Urinary bladder (tissue), 4 donors: Measurements from ENCODE around the gene RBPMS2. TPM values are rescaled to one million over a fixed set of nuclear protein-coding genes. Genes with fewer than 3 reads are reported as not detected.
"Not testable (repeated sequence)": the region's sequence is repeated elsewhere in the genome, so short reads cannot be mapped to it uniquely, and the experiment has no call there.

Experiments
- DNase-seq: peaks from one replicate; pipeline ENCODE4 v3.0.0-alpha.2; 2015; ENCODE audit errors: extremely low spot score
- H3K27ac ChIP-seq: one replicate; pipeline ENCODE4 v1.5.1; 2013; ENCODE audit warnings: low read depth, mild to moderate bottlenecking, moderate library complexity
- H3K36me3 ChIP-seq: one replicate; pipeline ENCODE4 v1.6.1; 2013; ENCODE audit warnings: mild to moderate bottlenecking, moderate library complexity; ENCODE audit not compliant: insufficient read depth
- H3K4me1 ChIP-seq: one replicate; pipeline ENCODE4 v1.6.1; 2013; ENCODE audit warnings: mild to moderate bottlenecking, moderate library complexity; ENCODE audit not compliant: insufficient read depth
- H3K4me3 ChIP-seq: one replicate; pipeline ENCODE4 v1.5.1; 2013; ENCODE audit warnings: low read depth, low read length
- WGBS: extraction: QIAGEN DNeasy Blood & Tissue Kit; methylation state at CpG from one replicate; pipeline ENCODE4 v1.1.7; 2013; 5-methylcytosine and 5-hydroxymethylcytosine counted together
- polyA plus RNA-seq: library from polyadenylated mRNA; stranded (reverse); fragments of 200-250 nt; gene quantifications from one replicate; pipeline ENCODE4 v1.2.3, GENCODE V29; 2013
- total RNA-seq: library from RNA; depleted of rRNA; stranded (reverse); fragments of >200 nt; gene quantifications from one replicate; pipeline ENCODE4 v1.2.3, GENCODE V29; 2014
- donor health status: healthy with polysubstance abuse.
- donor health status: healthy.

Gene RBPMS2
- total RNA-seq (4.0 TPM), polyA plus RNA-seq (90.9 TPM)

DNA sequence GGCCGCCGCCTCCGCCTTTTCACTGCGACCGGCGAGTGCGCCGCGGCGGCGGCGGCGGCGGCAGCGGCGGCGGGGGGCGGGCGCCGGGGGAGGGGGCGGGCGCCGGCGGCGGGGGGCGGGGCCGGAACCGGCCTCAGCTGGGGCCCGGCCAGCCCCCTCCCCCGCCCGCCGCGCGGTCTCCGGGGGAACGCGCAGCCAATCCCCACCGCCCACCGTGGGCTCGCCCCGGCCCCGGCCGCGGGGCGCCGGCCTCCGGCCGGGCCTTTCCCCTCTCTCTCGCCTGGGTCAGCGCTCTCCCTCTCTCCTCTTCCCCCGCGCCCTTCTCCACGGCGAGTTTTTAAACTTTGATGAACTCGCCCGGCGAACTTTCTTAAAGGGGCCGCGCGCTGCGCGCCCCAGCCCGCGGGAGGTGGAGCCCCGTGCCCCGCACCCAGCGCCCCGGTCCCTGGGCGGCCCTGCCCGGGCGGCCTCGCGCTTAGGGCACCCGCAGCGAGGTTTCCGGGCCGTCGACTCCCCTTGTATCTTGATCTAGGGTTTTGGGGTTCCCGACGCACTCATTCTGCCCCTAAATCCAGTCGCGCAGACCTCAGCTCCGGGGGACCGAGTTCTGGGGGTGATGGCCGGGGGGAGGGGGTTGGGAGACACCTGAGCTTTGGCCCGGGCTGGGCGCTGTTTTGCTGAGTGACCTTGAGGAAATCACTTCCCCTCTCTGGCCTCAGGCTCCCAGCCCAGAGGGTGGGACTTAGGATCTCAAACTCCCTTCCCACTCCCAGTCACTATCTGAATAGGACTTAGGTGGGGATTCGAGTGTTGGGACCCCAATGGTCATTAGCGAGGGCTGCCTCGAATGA, at the start of gene RBPMS2:
TSS of gene RBPMS2 (minus strand) at position 39 of the 851 bp plus-strand sequence. CDS start 270 bp downstream, outside the sequence.
- no peak for DNase-seq
- Histone ChIP-seq H3K27ac (peak within 1 kb of the TSS; percentile 73), H3K36me3 (no peaks in the 10 kb centered on the region), H3K4me1 (peaks cover 1% of the 10 kb centered on the region), H3K4me3 (peak within 1 kb of the TSS; percentile 79)
- under 1% methylated on average over 73 of the region's 90 CpGs for WGBS

DNA sequence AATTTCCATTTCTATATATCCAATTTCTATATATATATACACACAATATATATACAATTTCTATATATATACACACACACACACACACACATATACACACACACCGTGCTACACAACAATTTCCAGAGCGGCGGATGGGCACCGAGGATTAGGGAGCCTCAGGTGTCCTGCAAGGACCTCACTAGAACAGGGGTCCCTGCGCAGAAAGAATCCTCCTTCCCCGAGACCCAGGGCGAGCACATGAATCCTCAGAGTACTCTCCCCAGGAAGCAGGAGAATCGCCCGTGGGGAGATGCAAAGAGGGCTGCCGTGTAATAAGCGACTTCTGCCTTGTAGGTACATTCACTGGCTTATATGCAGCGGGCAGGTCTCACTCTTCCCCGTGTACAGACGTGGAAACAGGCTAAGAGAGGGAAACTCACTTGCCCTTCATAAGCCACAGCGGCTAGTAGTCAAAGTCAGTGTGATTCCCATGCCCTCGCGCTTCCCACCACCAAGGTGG, 49.6 kb upstream of the RBPMS2 start:
- WGBS: 3% methylated on average over 17 of the region's 17 CpGs
- H3K36me3 ChIP-seq: no peaks in the 10 kb centered on the region
- H3K4me1 ChIP-seq: no peaks in the 10 kb centered on the region
- no peak overlapping the region for H3K27ac ChIP-seq
- H3K4me3 ChIP-seq: peak overlapping the region; percentile 8
- DNase-seq: no peak

DNA sequence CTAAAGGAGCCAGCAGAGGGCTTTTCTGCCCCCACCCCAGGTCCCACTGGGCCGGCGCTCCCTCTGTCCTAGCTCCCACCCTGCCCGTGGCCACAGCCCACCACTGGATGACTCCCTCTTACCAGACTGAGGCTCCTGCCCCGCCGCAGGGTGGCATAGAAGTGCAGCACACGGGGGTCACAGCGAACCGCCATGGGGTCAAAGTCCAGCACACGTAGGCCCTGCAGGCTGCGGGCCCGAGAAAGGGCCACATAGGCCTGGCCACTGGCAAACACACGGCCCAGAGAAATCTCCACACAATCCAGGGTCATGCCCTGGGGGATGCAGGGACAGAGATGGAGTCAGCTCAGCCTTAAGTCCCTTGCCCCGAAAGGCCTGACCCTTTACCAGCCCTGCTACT, 41.1 kb upstream of the RBPMS2 start:
- DNase-seq: no peak
- WGBS: 95% methylated on average over 13 of the region's 13 CpGs
- Histone ChIP-seq H3K36me3 (no peaks in the 10 kb centered on the region), H3K4me3 (no peak overlapping the region), H3K4me1 (no peaks in the 10 kb centered on the region), H3K27ac (no peak overlapping the region)

DNA sequence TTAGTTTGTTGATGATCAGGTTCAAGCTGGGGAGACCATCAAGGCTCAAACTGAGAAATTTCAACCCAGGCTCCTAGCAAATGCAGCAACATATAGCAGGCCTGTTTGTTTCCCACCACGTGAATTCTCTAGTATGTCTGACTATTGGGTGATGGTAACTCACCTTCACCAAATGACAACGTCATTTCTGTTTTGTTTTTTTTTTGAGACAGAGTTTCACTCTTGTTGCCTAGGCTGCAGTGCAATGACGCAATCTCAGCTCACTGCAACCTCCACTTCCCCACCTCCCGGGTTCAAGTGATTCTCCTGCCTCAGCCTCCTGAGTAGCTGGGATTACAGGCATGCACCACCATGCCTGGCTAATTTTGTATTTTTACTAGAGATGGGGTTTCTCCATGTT, 39.6 kb upstream of the RBPMS2 start:
- not testable (repeated sequence) for DNase-seq, H3K27ac ChIP-seq, H3K36me3 ChIP-seq, H3K4me3 ChIP-seq, H3K4me1 ChIP-seq
- 82% methylated on average over 4 of the region's 4 CpGs for WGBS

DNA sequence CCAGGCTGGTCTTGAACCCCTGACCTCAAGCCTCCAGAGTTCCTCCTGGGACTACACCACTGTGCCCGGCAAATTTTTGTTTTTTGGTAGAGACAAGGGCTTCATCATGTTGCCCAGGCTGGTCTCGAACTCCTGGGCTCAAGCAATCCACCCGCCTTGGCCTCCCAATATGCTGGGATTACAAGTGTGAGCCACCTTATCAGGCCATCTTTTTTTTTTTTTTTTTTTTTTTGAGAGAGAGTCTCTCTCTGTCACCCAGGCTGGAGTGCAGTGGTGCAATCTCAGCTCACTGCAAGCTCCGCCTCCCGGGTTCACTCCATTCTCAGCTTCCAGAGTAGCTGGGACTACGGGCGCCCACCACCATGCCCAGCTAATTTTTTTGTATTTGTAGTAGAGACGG, 38.9 kb upstream of the RBPMS2 start:
- not testable (repeated sequence) for H3K4me1 ChIP-seq, DNase-seq, H3K36me3 ChIP-seq, H3K4me3 ChIP-seq, H3K27ac ChIP-seq
- 94% methylated on average over 8 of the region's 8 CpGs for WGBS

DNA sequence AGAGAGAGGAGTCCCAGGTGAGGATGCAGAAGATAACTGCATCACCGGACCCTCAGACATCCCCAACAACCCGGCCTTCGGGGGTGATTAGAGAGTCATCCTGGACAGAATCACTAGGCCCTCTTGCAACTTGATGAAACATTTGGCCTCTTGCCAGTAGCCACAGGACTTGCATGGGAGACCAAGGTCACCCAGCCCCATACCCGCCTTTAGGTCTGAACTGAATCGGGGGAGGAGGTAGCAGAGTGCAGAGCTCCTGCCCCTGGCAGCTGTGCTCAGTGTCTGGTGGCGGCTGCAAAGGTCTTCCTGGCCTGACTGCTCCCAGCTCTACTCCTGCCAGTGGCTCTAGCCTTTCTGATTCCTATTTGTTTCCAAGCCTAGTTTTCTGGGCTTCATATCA, 37.7 kb upstream of the RBPMS2 start:
- Histone ChIP-seq H3K36me3 (no peaks in the 10 kb centered on the region), H3K27ac (no peak overlapping the region), H3K4me1 (no peaks in the 10 kb centered on the region), H3K4me3 (no peak overlapping the region)
- WGBS: 58% methylated on average over 6 of the region's 6 CpGs
- no peak for DNase-seq

DNA sequence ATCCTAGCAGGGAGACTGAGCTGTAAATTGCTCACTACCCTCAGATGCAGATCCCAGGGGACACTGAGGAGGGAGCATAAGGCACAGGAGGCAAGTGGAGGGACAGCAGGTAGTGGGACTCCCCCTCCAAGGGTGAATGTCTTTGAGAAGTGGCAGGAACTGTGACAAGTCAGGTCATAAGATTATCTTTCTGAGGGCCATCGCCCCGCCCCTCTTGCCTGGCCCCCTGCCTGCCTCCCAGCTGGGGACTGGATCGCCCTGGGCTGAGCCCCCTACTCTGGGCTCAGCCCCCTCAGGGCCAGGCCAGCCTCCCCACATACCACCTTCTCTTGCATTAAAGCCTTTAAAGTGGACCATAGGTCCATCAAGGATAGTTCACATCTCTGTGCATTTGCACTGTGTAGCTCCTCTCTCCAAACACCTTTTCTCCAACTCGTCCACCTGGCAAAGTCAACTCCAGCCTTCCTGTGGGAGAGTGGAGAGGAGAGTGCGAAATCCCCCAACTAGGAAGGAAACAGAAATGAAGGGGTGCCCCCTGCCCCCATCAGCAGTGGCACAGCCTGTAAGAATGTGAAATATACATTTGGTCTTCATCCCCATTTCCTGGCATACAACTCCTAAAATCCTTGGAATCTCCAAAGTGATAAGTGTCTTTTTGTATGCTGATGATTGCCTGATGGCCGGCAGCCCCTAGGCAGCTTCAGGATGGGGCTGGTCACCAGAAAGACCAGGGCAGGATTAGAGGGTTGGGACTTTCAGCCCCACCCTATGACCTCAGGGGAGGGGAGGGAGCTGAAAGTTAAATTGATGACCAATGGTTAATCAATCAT, 35.3 kb upstream of the RBPMS2 start:
- Histone ChIP-seq H3K27ac (no peak overlapping the region), H3K4me1 (no peaks in the 10 kb centered on the region), H3K4me3 (no peak overlapping the region), H3K36me3 (no peaks in the 10 kb centered on the region)
- 77% methylated on average over 6 of the region's 6 CpGs for WGBS
- DNase-seq: no peak

DNA sequence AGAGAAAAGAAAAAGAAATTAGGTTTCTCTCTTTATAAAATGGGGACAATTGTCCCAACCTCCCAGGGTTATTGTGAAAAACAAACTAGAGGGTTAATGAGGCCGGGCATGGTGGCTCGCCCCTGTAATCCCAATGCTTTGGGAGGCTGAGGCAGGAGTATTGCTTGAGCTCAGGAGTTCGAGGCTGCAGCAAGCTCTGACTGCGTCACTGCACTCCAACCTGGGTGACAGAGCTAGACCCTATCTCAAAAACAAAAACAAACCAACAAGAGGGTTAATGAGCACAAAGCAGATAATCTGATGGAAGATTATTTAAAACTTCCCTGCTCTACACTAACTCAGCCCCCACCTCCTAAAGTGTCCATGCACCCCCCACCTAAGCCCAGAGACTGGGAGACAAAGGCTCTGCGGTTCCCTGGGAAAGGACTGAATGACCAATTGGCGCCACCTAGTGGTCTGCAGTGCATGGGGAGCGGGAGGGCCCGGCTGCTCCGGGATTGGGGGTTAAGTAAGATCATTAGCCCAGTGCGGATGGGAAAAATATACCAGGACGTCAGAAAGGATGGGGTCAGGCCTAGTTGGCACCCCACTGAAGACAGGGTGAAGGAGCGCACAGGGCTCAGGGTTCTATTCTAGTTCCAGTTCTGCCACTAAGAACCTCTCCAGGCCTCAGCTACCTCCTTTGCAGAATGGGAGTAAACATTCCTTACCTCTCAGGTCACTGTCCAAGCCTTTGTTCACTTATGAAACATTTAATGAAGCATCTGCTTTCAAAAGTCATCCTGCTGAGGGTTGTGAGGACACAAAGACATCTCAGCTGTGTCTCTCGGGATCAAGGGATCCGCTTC, 34.5 kb upstream of the RBPMS2 start:
- no peaks in the 10 kb centered on the region for H3K4me1 ChIP-seq
- 31% methylated on average over 14 of the region's 14 CpGs for WGBS
- no peak overlapping the region for H3K27ac ChIP-seq

DNA sequence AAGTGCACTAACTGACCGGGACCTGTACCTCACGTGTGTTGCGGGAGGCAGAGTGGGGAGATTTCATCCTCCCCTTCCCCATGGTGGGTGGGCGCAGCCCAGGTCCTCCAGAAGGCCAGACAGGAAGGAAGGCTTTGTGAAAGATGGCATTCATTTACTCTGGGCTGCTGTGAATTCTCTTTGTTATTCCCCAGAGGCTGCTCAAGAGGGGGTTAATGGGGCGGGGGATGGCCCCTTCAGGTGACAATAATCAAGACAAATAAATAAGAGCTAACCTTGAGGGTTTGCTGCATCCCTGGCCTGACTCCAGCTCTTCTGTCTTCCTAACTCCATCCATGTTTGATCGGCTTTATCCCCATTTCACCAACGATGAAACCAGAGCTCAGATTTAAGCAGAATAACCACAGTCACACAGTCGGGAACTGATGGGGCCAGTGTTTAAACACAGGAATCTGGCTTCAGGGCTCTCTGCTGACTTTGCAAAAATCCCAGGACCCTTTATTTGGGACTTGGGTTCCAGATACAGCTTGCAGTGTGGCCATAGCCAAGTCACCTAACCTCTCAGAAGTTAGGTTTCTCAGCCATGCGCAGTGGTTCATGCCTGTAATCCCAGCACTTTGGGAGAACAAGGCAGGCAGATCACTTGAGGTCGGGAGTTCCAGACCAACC, 33.5 kb upstream of the RBPMS2 start:
- DNase-seq: no peak
- no peak overlapping the region for H3K4me3 ChIP-seq
- H3K4me1 ChIP-seq: no peaks in the 10 kb centered on the region
- 70% methylated on average over 10 of the region's 10 CpGs for WGBS
- no peaks in the 10 kb centered on the region for H3K36me3 ChIP-seq
- no peak overlapping the region for H3K27ac ChIP-seq

More for the DNA sequence above, 34.5 kb upstream of the RBPMS2 start:
- Histone ChIP-seq H3K36me3 (no peaks in the 10 kb centered on the region), H3K4me3 (no peak overlapping the region)
- DNase-seq: peak; percentile 51

DNA sequence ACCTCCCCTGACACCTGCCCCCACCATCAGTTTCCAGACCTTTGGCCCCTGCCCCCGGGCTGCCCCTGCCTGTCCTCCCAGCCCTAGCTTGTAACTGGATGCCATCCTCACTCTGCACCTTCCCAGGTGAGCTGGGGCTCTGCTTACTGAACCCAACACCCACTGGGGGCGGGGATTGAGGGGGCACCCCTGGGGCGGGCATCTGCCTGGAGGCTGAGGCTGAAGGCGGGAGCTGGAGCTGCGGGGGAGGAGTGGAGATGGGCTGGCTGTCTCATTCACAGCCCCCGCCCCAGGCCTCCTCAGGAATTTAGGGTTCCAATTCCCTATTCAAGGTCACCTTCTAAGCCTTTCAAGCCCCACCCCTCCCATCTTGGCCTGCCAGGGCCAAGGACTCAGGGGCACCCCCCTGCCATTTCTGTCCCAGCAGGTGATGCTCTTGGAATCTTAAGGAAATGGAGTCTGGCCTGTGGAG, 32.4 kb upstream of the RBPMS2 start:
- 49% methylated on average over 6 of the region's 6 CpGs for WGBS
- no peak for DNase-seq
- Histone ChIP-seq H3K4me3 (no peak overlapping the region), H3K4me1 (no peaks in the 10 kb centered on the region), H3K27ac (no peak overlapping the region), H3K36me3 (no peaks in the 10 kb centered on the region)

DNA sequence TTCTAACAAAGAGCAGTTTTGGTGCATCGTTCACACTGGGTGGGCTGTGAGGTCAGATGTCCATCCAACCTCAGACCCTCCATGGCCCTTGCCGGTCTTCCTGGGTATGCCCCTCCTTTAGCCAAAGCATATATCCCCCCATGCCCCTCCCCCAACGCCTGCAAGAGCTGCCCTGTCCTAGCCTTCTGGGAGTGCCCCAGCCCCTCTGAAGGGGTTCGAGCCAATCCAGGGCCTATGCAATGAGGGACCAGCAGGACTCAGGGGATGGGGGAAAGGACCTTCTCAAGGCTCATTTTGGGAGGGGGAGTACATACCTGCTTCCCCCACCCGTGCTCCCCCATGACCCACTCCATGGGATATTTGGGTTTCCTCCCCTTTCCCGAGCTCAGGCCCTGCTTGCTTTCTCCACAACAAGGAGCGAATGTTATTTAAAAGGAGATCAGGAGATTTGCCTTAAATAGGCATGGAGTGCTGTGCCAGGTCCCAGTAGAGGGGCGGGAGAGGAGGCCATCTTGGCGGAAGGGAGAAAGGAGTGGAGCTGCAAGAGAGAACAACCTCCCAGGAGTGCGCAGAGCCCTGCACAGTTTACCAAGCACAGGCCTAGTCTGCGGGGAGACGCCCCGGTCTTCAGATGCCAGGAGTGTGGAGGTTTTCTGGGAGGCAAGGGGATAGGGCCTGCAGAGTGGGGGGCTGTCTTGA, 31.8 kb upstream of the RBPMS2 start:
- H3K4me1 ChIP-seq: no peaks in the 10 kb centered on the region
- DNase-seq: no peak
- peak overlapping the region; percentile 54 for H3K27ac ChIP-seq
- no peaks in the 10 kb centered on the region for H3K36me3 ChIP-seq
- WGBS: 41% methylated on average over 13 of the region's 13 CpGs
- H3K4me3 ChIP-seq: no peak overlapping the region

DNA sequence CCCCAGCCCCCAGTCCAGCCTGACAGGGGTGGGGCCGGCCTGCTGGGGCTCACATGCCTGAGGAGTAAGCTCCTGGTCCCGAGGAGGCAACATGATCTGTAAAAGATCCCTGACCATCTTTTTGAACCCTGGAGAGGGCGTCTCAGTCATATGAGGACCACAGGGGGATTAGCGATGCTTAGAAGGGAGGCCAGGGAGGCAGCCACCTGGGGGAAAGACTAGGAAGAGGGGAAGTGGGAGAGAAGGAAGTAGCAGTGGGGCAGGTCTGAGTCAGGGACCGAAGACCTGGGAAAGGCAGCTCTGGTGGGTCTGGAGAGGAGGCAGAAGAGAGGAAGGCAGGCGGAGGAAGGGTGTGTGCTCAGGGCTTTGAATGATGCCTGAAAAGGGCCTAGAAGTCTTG, 31.1 kb upstream of the RBPMS2 start:
- H3K27ac ChIP-seq: no peak overlapping the region
- no peak overlapping the region for H3K4me3 ChIP-seq
- H3K36me3 ChIP-seq: no peaks in the 10 kb centered on the region
- 62% methylated on average over 6 of the region's 6 CpGs for WGBS
- peaks cover 2% of the 10 kb centered on the region for H3K4me1 ChIP-seq
- no peak for DNase-seq
